Neural progenitor cell (in vitro differentiated cells): Measurements from ENCODE around the gene NME4.
"Not testable (repeated sequence)": the region's sequence is repeated elsewhere in the genome, so short reads cannot be mapped to it uniquely, and the experiment has no call there.

ENCODE experiments used
- CTCF ChIP-seq: fragments of 200-600 bp; sonication (generic); IDR thresholded peaks from 2 replicates; pipeline ENCODE4 v1.5.1; 2017; ENCODE audit warnings: antibody characterized with exemption, mild to moderate bottlenecking
- EZH2 ChIP-seq: fragments of 200-600 bp; sonication (generic); IDR thresholded peaks from 2 replicates; pipeline ENCODE4 v1.6.1; 2017; ENCODE audit warnings: antibody characterized with exemption, mild to moderate bottlenecking, moderate library complexity

- TF ChIP-seq CTCF, EZH2: not testable (repeated sequence)
These were observed 18.1 kb downstream of the NME4 start for GRCh38 chr16:415170-415498.
